Stimulated activated naive CD8-positive, alpha-beta T cell treated with anti-CD3 and anti-CD28 coated beads, Interleukin-15, Interleukin-2, amounts not matched to agents 100 ng/mL and 50 ng/mL, for 24 hours (primary cell): ENCODE results near the gene CSH2.
"Not testable (repeated sequence)": the region's sequence is repeated elsewhere in the genome, so short reads cannot be mapped to it uniquely, and the experiment has no call there.

Source experiments
- H3K27ac Mint-ChIP-seq: one replicate; pipeline ENCODE4 v1.8.0; 2021; ENCODE audit warnings: mild to moderate bottlenecking, mixed read lengths
- H3K27me3 Mint-ChIP-seq: one replicate; pipeline ENCODE4 v1.8.0; 2021; ENCODE audit warnings: mixed read lengths
- H3K36me3 Mint-ChIP-seq: one replicate; pipeline ENCODE4 v1.8.0; 2021; ENCODE audit warnings: low read depth, mixed read lengths
- H3K4me1 Mint-ChIP-seq: one replicate; pipeline ENCODE4 v1.8.0; 2021; ENCODE audit warnings: low read depth, mixed read lengths
- H3K4me3 Mint-ChIP-seq: one replicate; pipeline ENCODE4 v1.8.0; 2021; ENCODE audit warnings: mild to moderate bottlenecking, mixed read lengths
- H3K9me3 Mint-ChIP-seq: one replicate; pipeline ENCODE4 v1.8.0; 2021; ENCODE audit warnings: mixed read lengths

The CSH2 gene

GRCh38 chr17:63873577-63873976 lies at the start of gene CSH2:
CSH2 (minus strand) TSS chr17:63873677; CDS start chr17:63873614, 63 bp downstream.
- H3K36me3 Mint-ChIP-seq, H3K4me3 Mint-ChIP-seq, H3K4me1 Mint-ChIP-seq, H3K9me3 Mint-ChIP-seq, H3K27me3 Mint-ChIP-seq, H3K27ac Mint-ChIP-seq: not testable (repeated sequence)

- not testable (repeated sequence) for H3K36me3 Mint-ChIP-seq, H3K4me3 Mint-ChIP-seq, H3K27me3 Mint-ChIP-seq, H3K9me3 Mint-ChIP-seq, H3K27ac Mint-ChIP-seq
- peaks cover 16% of the 10 kb centered on the region for H3K4me1 Mint-ChIP-seq
These were observed 48.9 kb upstream of the CSH2 start for GRCh38 chr17:63922402-63922801.

- H3K9me3 Mint-ChIP-seq, H3K36me3 Mint-ChIP-seq, H3K27me3 Mint-ChIP-seq, H3K27ac Mint-ChIP-seq, H3K4me3 Mint-ChIP-seq: not testable (repeated sequence)
- H3K4me1 Mint-ChIP-seq = peaks cover 16% of the 10 kb centered on the region
These were observed 47.3 kb upstream of the CSH2 start for GRCh38 chr17:63920779-63921178.

- H3K27ac Mint-ChIP-seq, H3K4me3 Mint-ChIP-seq, H3K9me3 Mint-ChIP-seq, H3K36me3 Mint-ChIP-seq, H3K27me3 Mint-ChIP-seq: not testable (repeated sequence)
- peaks cover 16% of the 10 kb centered on the region for H3K4me1 Mint-ChIP-seq
These were observed 46.6 kb upstream of the CSH2 start for GRCh38 chr17:63920050-63920449.

- Mint-ChIP-seq H3K27ac (no peak overlapping the region), H3K9me3 (no peaks in the 10 kb centered on the region), H3K36me3 (no peaks in the 10 kb centered on the region), H3K27me3 (no peaks in the 10 kb centered on the region), H3K4me3 (no peak overlapping the region), H3K4me1 (peaks cover 13% of the 10 kb centered on the region)
These were observed 45.8 kb upstream of the CSH2 start for GRCh38 chr17:63919311-63919723.

GRCh38 chr17:63918789-63919305 lies 45.4 kb upstream of the CSH2 start, which contains the start of gene GH1:
GH1 (minus strand) TSS chr17:63918839; CDS start chr17:63918776, 63 bp downstream.
- H3K36me3 Mint-ChIP-seq, H3K9me3 Mint-ChIP-seq, H3K27me3 Mint-ChIP-seq, H3K4me3 Mint-ChIP-seq, H3K27ac Mint-ChIP-seq: not testable (repeated sequence)
- H3K4me1 Mint-ChIP-seq = peaks cover 16% of the 10 kb centered on the region

- H3K27me3 Mint-ChIP-seq = no peaks in the 10 kb centered on the region
- no peak overlapping the region for H3K4me3 Mint-ChIP-seq
- no peaks in the 10 kb centered on the region for H3K9me3 Mint-ChIP-seq
- H3K27ac Mint-ChIP-seq = no peak overlapping the region
- no peaks in the 10 kb centered on the region for H3K36me3 Mint-ChIP-seq
- H3K4me1 Mint-ChIP-seq = peaks cover 16% of the 10 kb centered on the region
These were observed 44.8 kb upstream of the CSH2 start for GRCh38 chr17:63918305-63918704.

GRCh38 chr17:63917646-63918045 lies 44.2 kb upstream of the CSH2 start:
- no peaks in the 10 kb centered on the region for H3K9me3 Mint-ChIP-seq
- no peaks in the 10 kb centered on the region for H3K36me3 Mint-ChIP-seq
- H3K4me1 Mint-ChIP-seq = peaks cover 16% of the 10 kb centered on the region
- H3K27ac Mint-ChIP-seq = no peak overlapping the region
- H3K4me3 Mint-ChIP-seq = no peak overlapping the region
- no peaks in the 10 kb centered on the region for H3K27me3 Mint-ChIP-seq

GRCh38 chr17:63917206-63917605 lies 43.7 kb upstream of the CSH2 start:
- H3K9me3 Mint-ChIP-seq, H3K4me3 Mint-ChIP-seq, H3K36me3 Mint-ChIP-seq, H3K27me3 Mint-ChIP-seq, H3K27ac Mint-ChIP-seq: not testable (repeated sequence)
- peaks cover 16% of the 10 kb centered on the region for H3K4me1 Mint-ChIP-seq

- Mint-ChIP-seq H3K9me3 (no peaks in the 10 kb centered on the region), H3K27me3 (no peaks in the 10 kb centered on the region), H3K4me1 (peaks cover 16% of the 10 kb centered on the region), H3K4me3 (no peak overlapping the region), H3K27ac (no peak overlapping the region), H3K36me3 (no peaks in the 10 kb centered on the region)
These were observed 43.2 kb upstream of the CSH2 start for GRCh38 chr17:63916566-63917185.

- not testable (repeated sequence) for H3K4me3 Mint-ChIP-seq, H3K27ac Mint-ChIP-seq, H3K9me3 Mint-ChIP-seq, H3K36me3 Mint-ChIP-seq, H3K27me3 Mint-ChIP-seq
- peaks cover 16% of the 10 kb centered on the region for H3K4me1 Mint-ChIP-seq
These were observed 42.3 kb upstream of the CSH2 start for GRCh38 chr17:63915753-63916152.

- Mint-ChIP-seq H3K27ac (no peak overlapping the region), H3K4me3 (no peak overlapping the region), H3K27me3 (no peaks in the 10 kb centered on the region), H3K36me3 (no peaks in the 10 kb centered on the region), H3K4me1 (peaks cover 10% of the 10 kb centered on the region), H3K9me3 (no peaks in the 10 kb centered on the region)
These were observed 41.0 kb upstream of the CSH2 start for GRCh38 chr17:63914471-63914870.

GRCh38 chr17:63911657-63912100 lies 38.2 kb upstream of the CSH2 start:
- H3K4me3 Mint-ChIP-seq = no peak overlapping the region
- no peaks in the 10 kb centered on the region for H3K9me3 Mint-ChIP-seq
- H3K27ac Mint-ChIP-seq = no peak overlapping the region
- no peaks in the 10 kb centered on the region for H3K36me3 Mint-ChIP-seq
- H3K27me3 Mint-ChIP-seq = no peaks in the 10 kb centered on the region
- peaks cover 4% of the 10 kb centered on the region for H3K4me1 Mint-ChIP-seq

GRCh38 chr17:63911041-63911635 lies 37.7 kb upstream of the CSH2 start, which contains the start of gene CSHL1:
CSHL1 (minus strand) TSS chr17:63911258; CDS start chr17:63911196, 62 bp downstream.
- H3K4me3 Mint-ChIP-seq = no peak within 1 kb of the TSS
- no peak within 1 kb of the TSS for H3K27ac Mint-ChIP-seq
- H3K36me3 Mint-ChIP-seq = no peaks in the 10 kb centered on the region
- H3K27me3 Mint-ChIP-seq = no peaks in the 10 kb centered on the region
- H3K9me3 Mint-ChIP-seq = no peaks in the 10 kb centered on the region
- H3K4me1 Mint-ChIP-seq = peaks cover 4% of the 10 kb centered on the region

GRCh38 chr17:63910096-63910495 lies 36.6 kb upstream of the CSH2 start:
- Mint-ChIP-seq H3K27ac (no peak overlapping the region), H3K4me1 (peaks cover 4% of the 10 kb centered on the region), H3K27me3 (no peaks in the 10 kb centered on the region), H3K9me3 (no peaks in the 10 kb centered on the region), H3K36me3 (no peaks in the 10 kb centered on the region), H3K4me3 (no peak overlapping the region)

GRCh38 chr17:63909586-63909985 lies 36.1 kb upstream of the CSH2 start:
- not testable (repeated sequence) for H3K36me3 Mint-ChIP-seq, H3K27me3 Mint-ChIP-seq, H3K27ac Mint-ChIP-seq, H3K9me3 Mint-ChIP-seq, H3K4me1 Mint-ChIP-seq, H3K4me3 Mint-ChIP-seq
